Glutamatergic neuron (in vitro differentiated cells): ENCODE data around the gene CPE. TPM values are rescaled to one million over a fixed set of nuclear protein-coding genes. Genes with fewer than 3 reads are reported as not detected.

Source experiments
- DNase-seq: peaks from one replicate; pipeline ENCODE4 v3.0.0; 2022
- H3K27ac Mint-ChIP-seq: one replicate; pipeline ENCODE4 v1.8.0; 2020; ENCODE audit warnings: mild to moderate bottlenecking, mixed read lengths, inconsistent platforms; ENCODE audit not compliant: unreplicated experiment
- H3K27me3 Mint-ChIP-seq: one replicate; pipeline ENCODE4 v1.8.0; 2020; ENCODE audit warnings: mild to moderate bottlenecking, moderate library complexity, mixed read lengths, inconsistent platforms; ENCODE audit not compliant: unreplicated experiment
- H3K36me3 Mint-ChIP-seq: one replicate; pipeline ENCODE4 v1.8.0; 2020; ENCODE audit warnings: mild to moderate bottlenecking, mixed read lengths, inconsistent platforms; ENCODE audit not compliant: unreplicated experiment
- H3K4me1 Mint-ChIP-seq: one replicate; pipeline ENCODE4 v1.8.0; 2020; ENCODE audit warnings: mild to moderate bottlenecking, low read depth, mixed read lengths, inconsistent platforms; ENCODE audit not compliant: unreplicated experiment
- H3K4me3 Mint-ChIP-seq: one replicate; pipeline ENCODE4 v1.8.0; 2020; ENCODE audit warnings: mild to moderate bottlenecking, mixed read lengths, inconsistent platforms; ENCODE audit not compliant: unreplicated experiment
- H3K9me3 Mint-ChIP-seq: one replicate; pipeline ENCODE4 v1.8.0; 2020; ENCODE audit warnings: mild to moderate bottlenecking, moderate library complexity, mixed read lengths, inconsistent platforms; ENCODE audit not compliant: unreplicated experiment
- CTCF ChIP-seq: fragments of 200-600 bp; sonication (generic); IDR thresholded peaks from one replicate; pipeline ENCODE4 v1.5.0; 2021; ENCODE audit not compliant: partially characterized antibody, unreplicated experiment
- total RNA-seq: library from RNA; stranded (reverse); fragmentation: NEBNext Ultra II Directional; extraction: Animal tissue kit (Norgen Biotek cat#: 25700); gene quantifications from one replicate; pipeline ENCODE4 v1.2.1, GENCODE V29; 2021; ENCODE audit not compliant: unreplicated experiment

The CPE gene
- total RNA-seq, 1 donor from 2014 or later, result 253 TPM

GRCh38 chr4:165382640-165383039 lies 3.8 kb downstream of the CPE start:
- DNase-seq, result no peak
- Mint-ChIP-seq H3K4me1 (peaks cover 49% of the 10 kb centered on the region), H3K27me3 (peaks cover 7% of the 10 kb centered on the region), H3K36me3 (no peaks in the 10 kb centered on the region), H3K4me3 (peak overlapping the region; percentile 85), H3K9me3 (peaks cover 15% of the 10 kb centered on the region), H3K27ac (peak overlapping the region; percentile 73)
- no peak for TF ChIP-seq CTCF

- TF ChIP-seq CTCF, result no peak
- Mint-ChIP-seq H3K36me3 (no peaks in the 10 kb centered on the region), H3K4me1 (peaks cover 45% of the 10 kb centered on the region), H3K27me3 (peaks cover 3% of the 10 kb centered on the region), H3K9me3 (peaks cover 9% of the 10 kb centered on the region), H3K27ac (peak overlapping the region; percentile 96), H3K4me3 (peak overlapping the region; percentile 72)
- DNase-seq, result no peak
These were observed 4.8 kb downstream of the CPE start for GRCh38 chr4:165383591-165384073.

GRCh38 chr4:165384186-165384585 lies 5.4 kb downstream of the CPE start:
- H3K4me1 Mint-ChIP-seq, result peaks cover 49% of the 10 kb centered on the region
- TF ChIP-seq CTCF, result no peak
- peaks cover 9% of the 10 kb centered on the region for H3K9me3 Mint-ChIP-seq
- H3K36me3 Mint-ChIP-seq, result no peaks in the 10 kb centered on the region
- peak overlapping the region; percentile 64 for H3K4me3 Mint-ChIP-seq
- peak overlapping the region; percentile 96 for H3K27ac Mint-ChIP-seq
- no peak for DNase-seq
- H3K27me3 Mint-ChIP-seq, result no peaks in the 10 kb centered on the region

GRCh38 chr4:165384598-165384997 lies 5.8 kb downstream of the CPE start:
- DNase-seq, result no peak
- TF ChIP-seq CTCF, result peak; percentile 64
- H3K4me3 Mint-ChIP-seq, result peak overlapping the region; percentile 64
- peaks cover 49% of the 10 kb centered on the region for H3K4me1 Mint-ChIP-seq
- H3K27ac Mint-ChIP-seq, result peak overlapping the region; percentile 96
- no peaks in the 10 kb centered on the region for H3K27me3 Mint-ChIP-seq
- H3K9me3 Mint-ChIP-seq, result peaks cover 9% of the 10 kb centered on the region
- no peaks in the 10 kb centered on the region for H3K36me3 Mint-ChIP-seq

GRCh38 chr4:165385126-165385525 lies 6.3 kb downstream of the CPE start:
- no peak overlapping the region for H3K4me3 Mint-ChIP-seq
- peaks cover 7% of the 10 kb centered on the region for H3K9me3 Mint-ChIP-seq
- H3K27ac Mint-ChIP-seq, result peak overlapping the region; percentile 96
- H3K36me3 Mint-ChIP-seq, result no peaks in the 10 kb centered on the region
- no peaks in the 10 kb centered on the region for H3K27me3 Mint-ChIP-seq
- peaks cover 51% of the 10 kb centered on the region for H3K4me1 Mint-ChIP-seq
- TF ChIP-seq CTCF, result no peak
- no peak for DNase-seq
